Measurements from ENCODE around the gene SLC35E2B.

DNA sequence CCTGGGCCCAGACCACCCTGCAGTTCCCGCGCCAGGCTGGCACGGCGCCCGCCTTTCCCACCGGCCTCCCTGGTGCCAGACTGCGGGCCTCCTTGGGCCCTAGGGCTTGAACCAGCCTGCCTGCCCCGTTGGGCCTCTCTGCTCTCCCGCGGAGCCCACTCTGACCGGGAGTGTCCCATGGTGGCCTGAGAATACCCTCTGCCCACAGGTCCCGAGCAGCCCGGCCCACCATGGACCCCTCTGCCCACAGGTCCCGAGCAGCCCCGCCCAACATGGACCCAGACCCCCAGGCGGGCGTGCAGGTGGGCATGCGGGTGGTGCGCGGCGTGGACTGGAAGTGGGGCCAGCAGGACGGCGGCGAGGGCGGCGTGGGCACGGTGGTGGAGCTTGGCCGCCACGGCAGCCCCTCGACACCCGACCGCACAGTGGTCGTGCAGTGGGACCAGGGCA lies 69.4 kb downstream of the SLC35E2B start:
- TF ChIP-seq, protein P1, sequence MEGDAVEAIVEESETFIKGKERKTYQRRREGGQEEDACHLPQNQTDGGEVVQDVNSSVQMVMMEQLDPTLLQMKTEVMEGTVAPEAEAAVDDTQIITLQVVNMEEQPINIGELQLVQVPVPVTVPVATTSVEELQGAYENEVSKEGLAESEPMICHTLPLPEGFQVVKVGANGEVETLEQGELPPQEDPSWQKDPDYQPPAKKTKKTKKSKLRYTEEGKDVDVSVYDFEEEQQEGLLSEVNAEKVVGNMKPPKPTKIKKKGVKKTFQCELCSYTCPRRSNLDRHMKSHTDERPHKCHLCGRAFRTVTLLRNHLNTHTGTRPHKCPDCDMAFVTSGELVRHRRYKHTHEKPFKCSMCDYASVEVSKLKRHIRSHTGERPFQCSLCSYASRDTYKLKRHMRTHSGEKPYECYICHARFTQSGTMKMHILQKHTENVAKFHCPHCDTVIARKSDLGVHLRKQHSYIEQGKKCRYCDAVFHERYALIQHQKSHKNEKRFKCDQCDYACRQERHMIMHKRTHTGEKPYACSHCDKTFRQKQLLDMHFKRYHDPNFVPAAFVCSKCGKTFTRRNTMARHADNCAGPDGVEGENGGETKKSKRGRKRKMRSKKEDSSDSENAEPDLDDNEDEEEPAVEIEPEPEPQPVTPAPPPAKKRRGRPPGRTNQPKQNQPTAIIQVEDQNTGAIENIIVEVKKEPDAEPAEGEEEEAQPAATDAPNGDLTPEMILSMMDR (IDR thresholded peaks at IDR 0.05; ENCODE audit: insufficient read depth, low read length) = no peak
- TF ChIP-seq POLR2AphosphoS5 (IDR thresholded peaks at IDR 0.05; ENCODE audit: low read depth) = no peak

Measured in HL-60 (cell line).